ENCODE data around the gene KIF1B.

DNA sequence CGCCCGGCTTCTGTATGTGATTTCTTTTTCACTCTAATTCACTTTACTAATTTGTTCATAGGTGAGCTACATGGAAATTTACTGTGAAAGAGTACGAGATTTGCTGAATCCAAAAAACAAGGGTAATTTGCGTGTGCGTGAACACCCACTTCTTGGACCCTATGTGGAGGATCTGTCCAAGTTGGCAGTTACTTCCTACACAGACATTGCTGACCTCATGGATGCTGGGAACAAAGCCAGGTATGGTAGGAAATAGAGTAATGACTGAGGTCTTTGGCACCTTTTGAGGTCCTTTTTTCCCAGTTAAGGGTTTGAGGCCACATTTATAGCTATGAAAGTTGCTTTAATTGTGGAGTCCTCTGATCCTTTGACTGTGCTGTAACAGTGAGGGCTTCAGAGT, 56.9 kb downstream of the KIF1B start:
- TF ChIP-seq POLR2A (IDR thresholded peaks at IDR 0.05) (no peak), CTCF (IDR thresholded peaks at IDR 0.05) (no peak)

Data from Peyer's patch (tissue), 4 donors.